Endothelial cell of umbilical vein (primary cell): Measurements from ENCODE around the gene PDE1C. TPM values are rescaled to one million over a fixed set of nuclear protein-coding genes. Genes with fewer than 3 reads are reported as not detected.

ENCODE experiments used
- BruUV-seq: library from RNA; stranded (reverse); fragments of 400-500 nt; replicated peaks from 2 replicates; lab custom pipeline; 2021; lab: Mats Ljungman, UMichigan
- CTCF ChIA-PET: fragments of 300-600, 350-600 bp; sonication (Branson Sonifier 250); formaldehyde crosslinking; loops from one replicate; lab custom pipeline; 2021; ENCODE audit warnings: antibody characterized with exemption, inconsistent platforms; lab: Charles Lee
- POLR2A ChIA-PET: fragments of 300-600, 350-600 bp; sonication (Branson Sonifier 250); formaldehyde crosslinking; loops from one replicate; lab custom pipeline; 2021; ENCODE audit warnings: antibody characterized with exemption, inconsistent platforms; lab: Charles Lee
- DNase-seq: peaks from one replicate; pipeline ENCODE4 v3.0.0-alpha.2; 2011; ENCODE audit warnings: low read depth, low spot score
- FAIRE-seq: peaks from 2 replicates; lab custom pipeline; 2011; peaks lifted over from hg19 to GRCh38; lab: Jason Lieb, UNC
- H2AFZ ChIP-seq: 2 replicates; pipeline ENCODE4 v1.6.0; 2012; ENCODE audit warnings: low read depth, low read length, control low read depth, inconsistent platforms
- H3K27ac ChIP-seq: 2 replicates; pipeline ENCODE4 v1.5.1; 2011; ENCODE audit warnings: low read depth, mild to moderate bottlenecking, control low read depth, low read length, moderate library complexity; ENCODE audit not compliant: insufficient read depth
- H3K27me3 ChIP-seq, 2 experiments: 2 replicates each; pipeline versions ENCODE4 v1.6.0 to v1.6.1; 2011; ENCODE audit warnings: low read length in 2 of 2, mixed read lengths in 1 of 2; ENCODE audit not compliant: control insufficient read depth in 2 of 2, insufficient read depth in 2 of 2
- H3K36me3 ChIP-seq, 2 experiments: 2 replicates in 1 of 2; 3 replicates in 1 of 2; pipeline ENCODE4 v1.5.1; 2011; ENCODE audit warnings: low read length in 2 of 2, mild to moderate bottlenecking in 1 of 2, moderate library complexity in 1 of 2; ENCODE audit not compliant: control insufficient read depth in 2 of 2, insufficient read depth in 2 of 2; ENCODE audit errors: extremely low read depth in 1 of 2
- H3K4me1 ChIP-seq: 3 replicates; pipeline ENCODE4 v1.5.1; 2011; ENCODE audit warnings: mild to moderate bottlenecking, low read length; ENCODE audit not compliant: control insufficient read depth, insufficient read depth; ENCODE audit errors: extremely low read depth
- H3K4me2 ChIP-seq: 2 replicates; pipeline ENCODE4 v1.6.1; 2011; ENCODE audit warnings: low read length, control low read depth, mixed read lengths; ENCODE audit not compliant: insufficient read depth
- H3K4me3 ChIP-seq, 3 experiments: fragments of 200-600 bp in 1 of 3; sonication (generic), shearing (Covaris generic) in 1 of 3; replicated peaks in 1 of 3; 2 replicates each; pipeline ENCODE4 v1.5.1; 2011 to 2016; ENCODE audit warnings: control low read depth in 3 of 3, low read length in 3 of 3, mild to moderate bottlenecking in 2 of 3, inconsistent platforms in 1 of 3, low read depth in 1 of 3, moderate library complexity in 1 of 3; ENCODE audit not compliant: insufficient read depth in 1 of 3
- H3K79me2 ChIP-seq: 2 replicates; pipeline ENCODE4 v1.6.0; 2012; ENCODE audit warnings: low read length, inconsistent platforms; ENCODE audit not compliant: control insufficient read depth, insufficient read depth
- H3K9ac ChIP-seq: replicated peaks from 2 replicates; pipeline ENCODE3; 2011; ENCODE audit warnings: low read length, control low read depth; ENCODE audit not compliant: insufficient read depth; ENCODE audit errors: extremely low read depth
- H3K9me1 ChIP-seq: replicated peaks from 3 replicates; pipeline ENCODE4 v1.6.0; 2011; ENCODE audit warnings: mild to moderate bottlenecking, low read length; ENCODE audit not compliant: control insufficient read depth, insufficient read depth; ENCODE audit errors: extremely low read depth
- H3K9me3 ChIP-seq: replicated peaks from 2 replicates; pipeline ENCODE4 v1.5.1; 2012; ENCODE audit warnings: low read length, inconsistent platforms; ENCODE audit not compliant: control insufficient read depth, insufficient read depth
- H4K20me1 ChIP-seq: replicated peaks from 2 replicates; pipeline ENCODE3; 2011; ENCODE audit warnings: mild to moderate bottlenecking, low read length; ENCODE audit not compliant: control insufficient read depth, insufficient read depth; ENCODE audit errors: extremely low read depth
- EZH2 ChIP-seq: IDR thresholded peaks from 2 replicates; pipeline ENCODE4 v1.6.1; 2012; ENCODE audit warnings: borderline replicate concordance, low read depth, mild to moderate bottlenecking, moderate library complexity, low read length, inconsistent platforms; ENCODE audit not compliant: severe bottlenecking
- FOS ChIP-seq: IDR thresholded peaks from 2 replicates; pipeline ENCODE4 v1.6.1; 2011; ENCODE audit warnings: mild to moderate bottlenecking, low read length, moderate library complexity, borderline replicate concordance; ENCODE audit not compliant: insufficient read depth
- GATA2 ChIP-seq: IDR thresholded peaks from 2 replicates; pipeline ENCODE4 v1.7.0; 2011; ENCODE audit warnings: low read depth, mild to moderate bottlenecking, moderate library complexity, mixed read lengths, low read length; ENCODE audit not compliant: insufficient read length, insufficient read depth
- JUN ChIP-seq: IDR thresholded peaks from 2 replicates; pipeline ENCODE4 v1.6.1; 2011; ENCODE audit warnings: borderline replicate concordance, low read depth; ENCODE audit not compliant: insufficient read length, insufficient read depth
- MYC ChIP-seq: IDR thresholded peaks from one replicate; pipeline ENCODE4 v1.6.1; 2011; ENCODE audit warnings: mild to moderate bottlenecking, low read depth, low read length
- POLR2A ChIP-seq: IDR thresholded peaks from 2 replicates; pipeline ENCODE4 v1.6.1; 2012; ENCODE audit warnings: low read depth, mild to moderate bottlenecking, control low read depth, low read length
- POLR2AphosphoS5 ChIP-seq: IDR thresholded peaks from 2 replicates; pipeline ENCODE4 v1.6.1; 2012; ENCODE audit warnings: low read depth, mild to moderate bottlenecking, control low read depth, low read length, moderate library complexity; ENCODE audit not compliant: insufficient read depth
- dilution Hi-C: fragments of 300-500 bp; cut with MboI; formaldehyde crosslinking; loops from one replicate; pipeline ENCODE4 v1.15.0; 2019; ENCODE audit warnings: low sequenced_read_pairs; ENCODE audit not compliant: extremely low pct_ligation_motif_present
- intact Hi-C: fragments of 100-400 bp; cut with micrococcal nuclease; formaldehyde crosslinking; loops from one replicate; pipeline ENCODE4 v1.10.0; 2022
- polyA plus RNA-seq, 4 experiments: library from polyadenylated mRNA; depleted of rRNA in 3 of 4; stranded (reverse) in 3 of 4; unstranded in 1 of 4; fragments of >200 nt; gene quantifications; 2 replicates each; pipeline versions ENCODE4 v1.2.1 to v1.2.3, GENCODE V29; 2011 to 2012; ENCODE audit warnings: missing spikeins in 1 of 4
- total RNA-seq: library from RNA; stranded (reverse); gene quantifications from 2 replicates; pipeline ENCODE4 v1.2.3, GENCODE V29; 2021
- TF ChIP-seq, protein P1 (sequence below): IDR thresholded peaks from 2 replicates; pipeline ENCODE4 v1.6.1; 2011; ENCODE audit not compliant: insufficient read depth, insufficient read length
- TF ChIP-seq, protein P2 (sequence below), 2 donors: IDR thresholded peaks; 1 replicate in 1 of 2; 2 replicates in 1 of 2; pipeline ENCODE4 v1.5.1; 2011; ENCODE audit warnings: low read length in 2 of 2, mild to moderate bottlenecking in 2 of 2, moderate library complexity in 2 of 2, control low read depth in 1 of 2, inconsistent platforms in 1 of 2, low read depth in 1 of 2; ENCODE audit not compliant: insufficient read depth in 1 of 2; ENCODE audit errors: extremely low read depth in 1 of 2

PDE1C gene
- total and polyA plus RNA-seq, 2 donors (not counting 3 experiments of a cell fraction or from before 2014, with no cell fraction given), result 0.90 to 3.1 TPM

DNA sequence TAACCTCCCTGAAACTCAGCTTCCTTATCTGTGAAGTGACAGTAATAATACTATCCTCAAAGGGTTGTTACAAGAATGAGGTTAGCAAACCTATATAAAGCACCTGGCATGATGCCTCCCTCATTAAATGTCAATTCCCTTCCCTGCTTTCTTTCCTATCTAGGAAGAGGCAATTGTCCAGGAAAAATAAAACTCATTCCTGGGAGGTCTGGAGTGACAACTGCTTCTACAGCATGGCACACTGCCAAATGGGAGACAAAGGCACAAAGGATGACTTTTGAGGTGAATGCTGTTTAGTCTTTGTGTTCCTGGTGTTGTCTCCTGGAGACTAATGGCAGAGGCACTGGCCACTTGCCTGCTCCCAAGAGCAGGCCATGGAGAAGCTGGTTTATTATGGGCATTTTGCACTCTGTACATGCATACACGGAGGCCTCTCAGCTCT lies 32.2 kb upstream of the PDE1C start:
- BruUV-seq, result no TSS peak
- FAIRE-seq, result no peak
- intact Hi-C loops, result no loop called here
- Histone ChIP-seq H3K9ac (no peak overlapping the region), H3K27me3 (no peaks in the 10 kb centered on the region), H3K27ac (no peak overlapping the region), H3K4me2 (no peak overlapping the region), H3K4me1 (no peaks in the 10 kb centered on the region), H3K4me3 (no peak overlapping the region), H3K36me3 (no peaks in the 10 kb centered on the region), H3K9me3 (no peaks in the 10 kb centered on the region), H3K79me2 (no peaks in the 10 kb centered on the region), H2AFZ (no peak overlapping the region), H4K20me1 (no peaks in the 10 kb centered on the region), H3K9me1 (no peaks in the 10 kb centered on the region)
- TF ChIP-seq EZH2 (no peak), POLR2AphosphoS5 (no peak), GATA2 (no peak), POLR2A (no peak), JUN (no peak), MYC (no peak), FOS (no peak)
- TF ChIP-seq, protein P1, sequence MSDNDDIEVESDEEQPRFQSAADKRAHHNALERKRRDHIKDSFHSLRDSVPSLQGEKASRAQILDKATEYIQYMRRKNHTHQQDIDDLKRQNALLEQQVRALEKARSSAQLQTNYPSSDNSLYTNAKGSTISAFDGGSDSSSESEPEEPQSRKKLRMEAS, result no peak
- TF ChIP-seq, protein P2, sequence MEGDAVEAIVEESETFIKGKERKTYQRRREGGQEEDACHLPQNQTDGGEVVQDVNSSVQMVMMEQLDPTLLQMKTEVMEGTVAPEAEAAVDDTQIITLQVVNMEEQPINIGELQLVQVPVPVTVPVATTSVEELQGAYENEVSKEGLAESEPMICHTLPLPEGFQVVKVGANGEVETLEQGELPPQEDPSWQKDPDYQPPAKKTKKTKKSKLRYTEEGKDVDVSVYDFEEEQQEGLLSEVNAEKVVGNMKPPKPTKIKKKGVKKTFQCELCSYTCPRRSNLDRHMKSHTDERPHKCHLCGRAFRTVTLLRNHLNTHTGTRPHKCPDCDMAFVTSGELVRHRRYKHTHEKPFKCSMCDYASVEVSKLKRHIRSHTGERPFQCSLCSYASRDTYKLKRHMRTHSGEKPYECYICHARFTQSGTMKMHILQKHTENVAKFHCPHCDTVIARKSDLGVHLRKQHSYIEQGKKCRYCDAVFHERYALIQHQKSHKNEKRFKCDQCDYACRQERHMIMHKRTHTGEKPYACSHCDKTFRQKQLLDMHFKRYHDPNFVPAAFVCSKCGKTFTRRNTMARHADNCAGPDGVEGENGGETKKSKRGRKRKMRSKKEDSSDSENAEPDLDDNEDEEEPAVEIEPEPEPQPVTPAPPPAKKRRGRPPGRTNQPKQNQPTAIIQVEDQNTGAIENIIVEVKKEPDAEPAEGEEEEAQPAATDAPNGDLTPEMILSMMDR (IDR thresholded peaks at IDR 0.05; ENCODE audit: extremely low read depth in 1 of 2, insufficient read depth in 1 of 2, low read depth in 1 of 2, low read length in 2 of 2), result no peak
- ChIA-PET POLR2A (no interaction called here), CTCF (no interaction called here)
- dilution Hi-C loops, result no loop called here
- no peak for DNase-seq
